GM12878 (cell line): Measurements from ENCODE around the gene PPP1R9B.

Experiments used
- CTCF ChIP-seq, 3 experiments: IDR thresholded peaks in 2 of 3; conservative IDR thresholded peaks in 1 of 3; 2 replicates each; pipeline ENCODE4 v1.5.1; 2011; ENCODE audit warnings: low read depth in 3 of 3, low read length in 3 of 3, mild to moderate bottlenecking in 3 of 3, control low read depth in 2 of 3, moderate library complexity in 2 of 3, inconsistent platforms in 1 of 3, mixed read lengths in 1 of 3; ENCODE audit not compliant: control insufficient read depth in 2 of 3, insufficient read depth in 1 of 3; ENCODE audit errors: extremely low read depth in 1 of 3
- EZH2 ChIP-seq: IDR thresholded peaks from 2 replicates; pipeline ENCODE4 v1.6.1; 2012; ENCODE audit warnings: low read depth, mild to moderate bottlenecking, control low read depth, inconsistent platforms, low read length, borderline replicate concordance; ENCODE audit not compliant: control insufficient read depth
- PKNOX1 ChIP-seq: fragments of 450-650 bp; IDR thresholded peaks from 2 replicates; pipeline ENCODE4 v1.6.1; 2016; ENCODE audit warnings: mild to moderate bottlenecking
- USF2 ChIP-seq: IDR thresholded peaks from 2 replicates; pipeline ENCODE4 v1.6.1; 2011; ENCODE audit warnings: low read depth, low read length, improper control_type of control experiment, borderline replicate concordance
- ZNF217 ChIP-seq: fragments of 450-650 bp; IDR thresholded peaks from 2 replicates; pipeline ENCODE4 v1.6.1; 2017; ENCODE audit warnings: antibody characterized with exemption, mild to moderate bottlenecking

GRCh38 chr17:50103252-50103651, 47.2 kb downstream of the PPP1R9B start:
- TF ChIP-seq EZH2 (no peak), PKNOX1 (no peak), CTCF (IDR thresholded peaks at IDR 0.05 in 2 of 3, conservative IDR thresholded peaks at IDR 0.05 in 1 of 3; ENCODE audit: control insufficient read depth in 2 of 3, extremely low read depth in 1 of 3, insufficient read depth in 1 of 3, low read depth in 3 of 3, low read length in 3 of 3) (no peak), USF2 (no peak), ZNF217 (no peak)
